OCI-LY7 (cell line): ENCODE data around the gene NCEH1. TPM values are rescaled to one million over a fixed set of nuclear protein-coding genes. Genes with fewer than 3 reads are reported as not detected.

Experiments used
- BruUV-seq: library from RNA; stranded (reverse); fragments of 400-500 nt; replicated peaks from 2 replicates; lab custom pipeline; 2021; lab: Mats Ljungman, UMichigan
- CTCF ChIA-PET: fragments of 300-600 bp; sonication (Branson Sonifier 250); formaldehyde crosslinking; loops from one replicate; lab custom pipeline; 2022; ENCODE audit warnings: antibody characterized with exemption; ENCODE audit not compliant: unreplicated experiment; lab: Charles Lee
- POLR2A ChIA-PET: fragments of 300-600 bp; sonication (Branson Sonifier 250); formaldehyde crosslinking; loops from one replicate; lab custom pipeline; 2022; ENCODE audit warnings: antibody characterized with exemption; lab: Charles Lee
- DNase-seq: peaks from one replicate; pipeline ENCODE4 v3.0.0-alpha.2; 2015; ENCODE audit warnings: low spot score
- H2AFZ ChIP-seq: fragments of 200-600 bp; sonication (generic), shearing (Covaris generic); 2 replicates; pipeline ENCODE4 v1.6.1; 2014; ENCODE audit warnings: mild to moderate bottlenecking, antibody characterized with exemption, low read length, moderate library complexity
- H3K27ac ChIP-seq: fragments of 200-600 bp; sonication (generic); 2 replicates; pipeline ENCODE4 v1.5.1; 2014; ENCODE audit warnings: mixed run types, low read depth, mild to moderate bottlenecking, moderate library complexity, low read length, inconsistent platforms; ENCODE audit not compliant: poor library complexity, severe bottlenecking
- H3K36me3 ChIP-seq: fragments of 200-600 bp; sonication (generic); 2 replicates; pipeline ENCODE4 v1.6.1; 2014; ENCODE audit warnings: mild to moderate bottlenecking, antibody characterized with exemption, low read length, moderate library complexity, mixed read lengths; ENCODE audit not compliant: insufficient read depth
- H3K4me1 ChIP-seq: fragments of 200-600 bp; sonication (generic); 2 replicates; pipeline ENCODE4 v1.5.1; 2014; ENCODE audit warnings: mild to moderate bottlenecking, low read length; ENCODE audit not compliant: insufficient read depth, poor library complexity, severe bottlenecking
- H3K4me2 ChIP-seq: fragments of 200-600 bp; sonication (generic); 2 replicates; pipeline ENCODE4 v1.6.1; 2014; ENCODE audit warnings: mild to moderate bottlenecking, low read length
- H3K4me3 ChIP-seq: fragments of 200-600 bp; sonication (generic); 2 replicates; pipeline ENCODE4 v1.5.1; 2014; ENCODE audit warnings: mild to moderate bottlenecking, low read depth, low read length; ENCODE audit not compliant: poor library complexity, severe bottlenecking
- H3K79me2 ChIP-seq: fragments of 200-600 bp; sonication (generic); 2 replicates; pipeline ENCODE4 v1.6.1; 2016; ENCODE audit warnings: low read depth, mild to moderate bottlenecking, low read length, moderate library complexity, mixed read lengths; ENCODE audit not compliant: insufficient read depth
- H3K9me2 ChIP-seq: fragments of 200-600 bp; sonication (generic); 2 replicates; pipeline ENCODE4 v1.6.1; 2016; ENCODE audit warnings: mild to moderate bottlenecking, low read length, mixed read lengths; ENCODE audit not compliant: insufficient read depth
- H3K9me3 ChIP-seq: fragments of 200-600 bp; sonication (generic); 2 replicates; pipeline ENCODE4 v1.6.1; 2014; ENCODE audit warnings: mild to moderate bottlenecking, mixed run types, low read length, mixed read lengths
- H4K20me1 ChIP-seq: fragments of 200-600 bp; sonication (generic); 2 replicates; pipeline ENCODE4 v1.6.1; 2014; ENCODE audit warnings: mild to moderate bottlenecking, antibody characterized with exemption, low read length, moderate library complexity, mixed read lengths; ENCODE audit not compliant: insufficient read depth
- CTCF ChIP-seq: fragments of 200-600 bp; sonication (generic); conservative IDR thresholded peaks from 2 replicates; pipeline ENCODE4 v1.5.1; 2014; ENCODE audit warnings: mild to moderate bottlenecking, antibody characterized with exemption, low read length, moderate library complexity, mixed read lengths
- EZH2phosphoT487 ChIP-seq: fragments of 200-600 bp; sonication (generic); IDR thresholded peaks from 2 replicates; pipeline ENCODE4 v1.6.1; 2018; ENCODE audit warnings: low read depth, borderline replicate concordance, mild to moderate bottlenecking, mixed run types, antibody characterized with exemption, low read length, moderate library complexity, mixed read lengths
- intact Hi-C: fragments of 100-400 bp; cut with micrococcal nuclease; formaldehyde crosslinking; loops from one replicate; pipeline ENCODE4 v1.10.0; 2022; ENCODE audit not compliant: unreplicated experiment
- total RNA-seq, 2 experiments: library from RNA; depleted of rRNA in 1 of 2; stranded (reverse); fragments of >200 nt in 1 of 2; shearing (Covaris generic) in 1 of 2; gene quantifications; 2 replicates each; pipeline ENCODE4 v1.2.3, GENCODE V29; 2014 to 2022

Gene NCEH1
- total RNA-seq, 2 experiments from 2014 or later: 2.7 to 8.2 TPM

GRCh38 chr3:172753125-172753524 is 42.3 kb upstream of the NCEH1 start:
- no peaks in the 10 kb centered on the region for H3K9me3 ChIP-seq
- peaks cover 59% of the 10 kb centered on the region for H3K36me3 ChIP-seq
- CTCF ChIA-PET: no interaction called here
- no peak overlapping the region for H3K27ac ChIP-seq
- POLR2A ChIA-PET: interaction anchor here (0.6 to 1.3 kb wide), 3 partner anchors 10 to 56 kb away, joined by 3 to 4 read pairs (median 3); no protein-coding TSS in a partner anchor
- peaks cover 66% of the 10 kb centered on the region for H3K79me2 ChIP-seq
- no peak overlapping the region for H2AFZ ChIP-seq
- TF ChIP-seq EZH2phosphoT487: no peak
- TF ChIP-seq CTCF: no peak
- no TSS peak for BruUV-seq
- peak overlapping the region; percentile 93 for H3K4me2 ChIP-seq
- H3K4me1 ChIP-seq: peaks cover 24% of the 10 kb centered on the region
- no peaks in the 10 kb centered on the region for H3K9me2 ChIP-seq
- H4K20me1 ChIP-seq: no peaks in the 10 kb centered on the region; the same call in 1 of the 2 replicates
- intact Hi-C loops: no loop called here
- DNase-seq: no peak
- H3K4me3 ChIP-seq: peak overlapping the region; percentile 94

- Histone ChIP-seq H3K4me3 (peak overlapping the region; percentile 94), H3K36me3 (peaks cover 55% of the 10 kb centered on the region), H3K27ac (no peak overlapping the region), H3K79me2 (peaks cover 64% of the 10 kb centered on the region), H3K4me1 (peaks cover 24% of the 10 kb centered on the region), H2AFZ (no peak overlapping the region), H3K9me2 (no peaks in the 10 kb centered on the region), H3K9me3 (no peaks in the 10 kb centered on the region), H4K20me1 (no peaks in the 10 kb centered on the region; the same call in 1 of the 2 replicates), H3K4me2 (peak overlapping the region; percentile 93)
- peak; percentile 9 for DNase-seq
- CTCF ChIA-PET: no interaction called here
- TF ChIP-seq EZH2phosphoT487: no peak
- no peak for TF ChIP-seq CTCF
- POLR2A ChIA-PET: interaction anchor here (0.6 to 1.5 kb wide), 6 partner anchors 9 to 55 kb away, joined by 3 to 4 read pairs (median 4); no protein-coding TSS in a partner anchor
- no TSS peak for BruUV-seq
- intact Hi-C loops: no loop called here
These were observed 41.8 kb upstream of the NCEH1 start for GRCh38 chr3:172752651-172753050.

GRCh38 chr3:172751175-172751704 is 40.4 kb upstream of the NCEH1 start:
- Histone ChIP-seq H3K9me2 (no peaks in the 10 kb centered on the region), H2AFZ (peak overlapping the region; percentile 76), H3K27ac (peak overlapping the region; percentile 82), H3K36me3 (peaks cover 41% of the 10 kb centered on the region), H3K4me3 (peak overlapping the region; percentile 94), H3K79me2 (peaks cover 55% of the 10 kb centered on the region), H3K4me1 (peaks cover 24% of the 10 kb centered on the region), H3K9me3 (no peaks in the 10 kb centered on the region), H3K4me2 (peak overlapping the region; percentile 93), H4K20me1 (no peaks in the 10 kb centered on the region; the same call in 1 of the 2 replicates)
- intact Hi-C loops: loop anchor here (2.0 kb wide), 1 partner anchor 40 kb away; the partner anchor contains the start of gene NCEH1
- POLR2A ChIA-PET: interaction anchor here (0.7 to 2.7 kb wide), 10 partner anchors 8 to 623 kb away, joined by 3 to 11 read pairs (median 4); partner anchors contain the start of gene NCEH1
- TF ChIP-seq CTCF (no peak), EZH2phosphoT487 (no peak)
- DNase-seq: peak; percentile 63
- TSS peak; percentile 79 for BruUV-seq
- CTCF ChIA-PET: interaction anchor here (1.0 kb wide), 1 partner anchor 13 kb away, joined by 3 read pairs; no protein-coding TSS in a partner anchor
